Mucosa of rectum (tissue), 2 donors: ENCODE results near the gene ACOX1.

Experiments
- H3K27ac ChIP-seq, 2 donors: one replicate each; pipeline ENCODE4 v1.7.0; 2013; ENCODE audit warnings: inconsistent platforms in 2 of 2, low read depth in 2 of 2, low read length in 2 of 2
- H3K27me3 ChIP-seq, 2 donors: one replicate each; pipeline ENCODE4 v1.7.0; 2013; ENCODE audit warnings: low read length in 2 of 2; ENCODE audit not compliant: control insufficient read depth in 2 of 2, insufficient read depth in 2 of 2
- H3K36me3 ChIP-seq, 2 donors: one replicate each; pipeline ENCODE4 v1.7.0; 2013; ENCODE audit warnings: low read length in 2 of 2; ENCODE audit not compliant: control insufficient read depth in 2 of 2, insufficient read depth in 2 of 2
- H3K4me1 ChIP-seq, 2 donors: one replicate each; pipeline ENCODE4 v1.7.0; 2013; ENCODE audit warnings: low read length in 2 of 2, mild to moderate bottlenecking in 1 of 2; ENCODE audit not compliant: control insufficient read depth in 2 of 2, insufficient read depth in 2 of 2
- H3K4me3 ChIP-seq, 2 donors: one replicate each; pipeline ENCODE4 v1.7.0; 2013; ENCODE audit warnings: low read length in 2 of 2
- H3K9ac ChIP-seq, 2 donors: one replicate each; pipeline ENCODE4 v1.7.0; 2013; ENCODE audit warnings: low read length in 2 of 2, low read depth in 1 of 2, mild to moderate bottlenecking in 1 of 2
- H3K9me3 ChIP-seq, 2 donors: one replicate each; pipeline ENCODE4 v1.7.0; 2013; ENCODE audit warnings: low read length in 2 of 2; ENCODE audit not compliant: control insufficient read depth in 2 of 2
- donor health status: healthy.
- donor health status: Normal muscosa, but diverticular disease.

ACOX1 gene

GRCh38 chr17:75913537-75914210, 65.3 kb downstream of the ACOX1 start:
- no peaks in the 10 kb centered on the region for H3K9me3 ChIP-seq
- no peaks in the 10 kb centered on the region for H3K36me3 ChIP-seq
- no peaks in the 10 kb centered on the region for H3K27me3 ChIP-seq
- no peak overlapping the region for H3K27ac ChIP-seq
- H3K9ac ChIP-seq = no peak overlapping the region
- H3K4me3 ChIP-seq = no peak overlapping the region
- H3K4me1 ChIP-seq = peaks cover 0 to 4% of the 10 kb centered on the region in 2 donors

- Histone ChIP-seq H3K9ac (no peak overlapping the region), H3K27ac (no peak overlapping the region)
Observed at GRCh38 chr17:75910699-75911098, 68.3 kb downstream of the ACOX1 start.

GRCh38 chr17:75909812-75910274, 69.1 kb downstream of the ACOX1 start:
- peaks cover 0 to 8% of the 10 kb centered on the region in 2 donors for H3K4me1 ChIP-seq
- H3K4me3 ChIP-seq = no peak overlapping the region
- no peak overlapping the region for H3K9ac ChIP-seq
- no peaks in the 10 kb centered on the region for H3K9me3 ChIP-seq
- no peak overlapping the region for H3K27ac ChIP-seq
- no peaks in the 10 kb centered on the region for H3K27me3 ChIP-seq
- no peaks in the 10 kb centered on the region for H3K36me3 ChIP-seq

More at GRCh38 chr17:75910699-75911098, 68.3 kb downstream of the ACOX1 start:
- H3K4me3 ChIP-seq = no peak overlapping the region
- peaks cover 0 to 8% of the 10 kb centered on the region in 2 donors for H3K4me1 ChIP-seq
- H3K36me3 ChIP-seq = no peaks in the 10 kb centered on the region
- H3K27me3 ChIP-seq = no peaks in the 10 kb centered on the region
- no peaks in the 10 kb centered on the region for H3K9me3 ChIP-seq

- H3K27me3 ChIP-seq = no peaks in the 10 kb centered on the region
- no peaks in the 10 kb centered on the region for H3K9me3 ChIP-seq
- H3K27ac ChIP-seq = no peak overlapping the region
- H3K9ac ChIP-seq = no peak overlapping the region
- H3K4me1 ChIP-seq = peaks cover 2 to 8% of the 10 kb centered on the region in 2 donors
- no peaks in the 10 kb centered on the region for H3K36me3 ChIP-seq
- no peak overlapping the region for H3K4me3 ChIP-seq
Observed at GRCh38 chr17:75909051-75909811, 69.7 kb downstream of the ACOX1 start.

DNA sequence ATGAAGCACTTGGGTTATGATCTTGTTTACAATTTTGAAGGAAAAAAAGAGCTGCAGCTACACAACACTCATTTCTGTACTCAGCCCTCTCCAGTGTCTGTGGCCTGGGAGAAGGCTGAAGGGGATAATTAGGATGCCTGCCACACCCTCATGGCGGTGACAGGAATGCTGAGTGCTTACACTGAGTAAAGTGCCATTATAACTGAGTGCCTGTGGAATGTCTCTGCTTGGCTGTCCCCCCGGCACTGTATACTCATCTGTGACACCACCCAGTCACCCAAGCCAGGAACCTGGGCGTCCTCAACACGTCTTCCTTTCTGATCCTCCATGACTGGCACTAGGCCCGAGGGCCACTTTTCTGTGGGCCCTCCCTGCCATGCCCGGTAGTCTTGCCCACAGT, 70.8 kb downstream of the ACOX1 start:
- H3K9ac ChIP-seq = no peak overlapping the region
- H3K27ac ChIP-seq = no peak overlapping the region
- no peaks in the 10 kb centered on the region for H3K36me3 ChIP-seq
- no peak overlapping the region for H3K4me3 ChIP-seq
- no peaks in the 10 kb centered on the region for H3K27me3 ChIP-seq
- peaks cover 5 to 14% of the 10 kb centered on the region in 2 donors for H3K4me1 ChIP-seq
- no peaks in the 10 kb centered on the region for H3K9me3 ChIP-seq

- peaks cover 5 to 14% of the 10 kb centered on the region in 2 donors for H3K4me1 ChIP-seq
- H3K36me3 ChIP-seq = peaks cover 0 to 8% of the 10 kb centered on the region in 2 donors
- H3K4me3 ChIP-seq = no peak overlapping the region
- H3K9ac ChIP-seq = no peak overlapping the region
- no peak overlapping the region for H3K27ac ChIP-seq
- H3K27me3 ChIP-seq = no peaks in the 10 kb centered on the region
- H3K9me3 ChIP-seq = no peaks in the 10 kb centered on the region
Observed at GRCh38 chr17:75906143-75906884, 72.7 kb downstream of the ACOX1 start.

- Histone ChIP-seq H3K4me1 (peaks cover 5 to 11% of the 10 kb centered on the region in 2 donors), H3K9me3 (no peaks in the 10 kb centered on the region)
Observed at GRCh38 chr17:75904749-75905521, 74.0 kb downstream of the ACOX1 start, which contains the start of gene MRPL38. MRPL38 (minus strand) TSS chr17:75904884; CDS start chr17:75904875, 9 bp downstream.

GRCh38 chr17:75902406-75902805, 76.6 kb downstream of the ACOX1 start:
- H3K27ac ChIP-seq = no peak overlapping the region
- no peaks in the 10 kb centered on the region for H3K9me3 ChIP-seq
- no peak overlapping the region for H3K9ac ChIP-seq
- peaks cover 5 to 9% of the 10 kb centered on the region in 2 donors for H3K4me1 ChIP-seq
- H3K27me3 ChIP-seq = no peaks in the 10 kb centered on the region
- peaks cover 19 to 34% of the 10 kb centered on the region in 2 donors for H3K36me3 ChIP-seq
- no peak overlapping the region for H3K4me3 ChIP-seq

More at GRCh38 chr17:75904749-75905521, 74.0 kb downstream of the ACOX1 start, which contains the start of gene MRPL38:
- peaks cover under 1 to 19% of the 10 kb centered on the region in 2 donors for H3K36me3 ChIP-seq
- H3K27ac ChIP-seq = peak within 1 kb of the TSS; percentile 88 to 91
- H3K27me3 ChIP-seq = no peaks in the 10 kb centered on the region
- peak within 1 kb of the TSS; percentile 74 to 84 for H3K4me3 ChIP-seq
- H3K9ac ChIP-seq = peak within 1 kb of the TSS; percentile 74 to 81

DNA sequence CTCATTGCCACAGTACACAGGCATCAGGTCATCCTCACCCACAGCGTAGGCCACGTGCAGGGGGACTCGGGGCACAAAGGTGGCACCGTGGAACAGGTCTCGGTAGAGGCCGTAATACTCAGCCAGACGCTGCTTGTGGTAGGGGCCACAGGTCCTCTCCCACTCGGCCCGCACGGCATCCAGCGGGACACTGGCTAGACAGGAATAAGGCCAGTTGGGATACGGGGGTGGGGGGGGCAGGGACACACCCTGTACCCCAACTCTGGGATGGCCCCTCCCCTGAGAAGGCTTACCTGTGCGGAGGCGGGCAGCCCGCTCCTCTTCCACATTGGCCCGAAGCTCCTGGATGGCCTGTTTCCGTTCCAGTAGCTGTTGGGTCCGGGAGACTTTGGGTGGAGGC, 77.2 kb downstream of the ACOX1 start:
- peaks cover 9 to 12% of the 10 kb centered on the region in 2 donors for H3K4me1 ChIP-seq
- no peak overlapping the region for H3K4me3 ChIP-seq
- H3K27ac ChIP-seq = no peak overlapping the region
- no peak overlapping the region for H3K9ac ChIP-seq
- no peaks in the 10 kb centered on the region for H3K9me3 ChIP-seq
- peaks cover 19 to 34% of the 10 kb centered on the region in 2 donors for H3K36me3 ChIP-seq
- H3K27me3 ChIP-seq = no peaks in the 10 kb centered on the region
